Hematopoietic multipotent progenitor cell treated with erythropoietin and hydrocortisone succinate and interleukin-3 and kit ligand, for 4 days (in vitro differentiated cells): Measurements from ENCODE around the gene SLC44A2.

ENCODE experiments used
- DNase-seq: peaks from one replicate; pipeline ENCODE4 v3.0.0-alpha.2; 2015

Gene SLC44A2

DNA sequence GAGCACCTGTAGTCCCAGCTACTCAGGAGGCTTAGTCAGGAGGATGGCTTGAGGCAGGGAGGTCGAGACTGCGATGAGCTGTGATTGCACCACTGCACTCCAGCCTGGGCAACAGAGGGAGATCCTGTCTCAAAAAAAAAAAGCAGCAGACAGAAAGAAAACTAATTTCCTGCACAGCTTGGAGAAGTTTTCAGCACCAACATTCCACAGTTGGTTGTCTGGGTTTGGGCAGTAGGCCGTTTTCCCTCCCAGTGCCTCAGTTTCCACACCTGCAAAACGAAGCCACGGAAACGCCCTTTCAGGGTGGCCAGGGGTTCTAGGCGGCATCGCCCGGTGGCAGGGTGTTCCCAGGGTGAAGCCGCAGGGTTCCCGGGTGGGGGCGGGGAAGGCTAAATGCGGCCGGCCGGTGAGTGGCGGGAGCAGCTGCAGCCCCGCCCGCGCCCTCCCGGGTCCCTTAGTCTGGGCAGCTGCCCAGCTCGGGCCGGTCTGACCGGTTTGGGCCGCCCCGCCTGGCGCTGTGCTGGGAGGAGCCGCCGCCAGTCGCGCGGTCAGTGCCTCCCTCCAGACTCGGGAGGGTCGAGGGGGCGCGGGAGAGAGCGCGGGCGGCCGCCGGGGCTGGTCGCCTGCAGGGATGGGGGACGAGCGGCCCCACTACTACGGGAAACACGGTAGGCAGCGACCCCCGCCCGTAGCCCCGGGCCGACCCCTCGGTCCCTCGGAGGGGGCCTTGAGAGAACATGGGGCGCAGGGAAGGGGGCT is at the start of gene SLC44A2:
TSS of gene SLC44A2 (plus strand) at position 551 of the 759 bp plus-strand sequence. CDS start at position 632, 81 bp downstream.
- no peak for DNase-seq

- DNase-seq = no peak
Observed at GRCh38 chr19:10577951-10578350, 47.4 kb upstream of the SLC44A2 start.

GRCh38 chr19:10580979-10581631 is 44.2 kb upstream of the SLC44A2 start:
- DNase-seq = peak; percentile 99

- no peak for DNase-seq
Observed at GRCh38 chr19:10582091-10582490, 43.3 kb upstream of the SLC44A2 start.

DNA sequence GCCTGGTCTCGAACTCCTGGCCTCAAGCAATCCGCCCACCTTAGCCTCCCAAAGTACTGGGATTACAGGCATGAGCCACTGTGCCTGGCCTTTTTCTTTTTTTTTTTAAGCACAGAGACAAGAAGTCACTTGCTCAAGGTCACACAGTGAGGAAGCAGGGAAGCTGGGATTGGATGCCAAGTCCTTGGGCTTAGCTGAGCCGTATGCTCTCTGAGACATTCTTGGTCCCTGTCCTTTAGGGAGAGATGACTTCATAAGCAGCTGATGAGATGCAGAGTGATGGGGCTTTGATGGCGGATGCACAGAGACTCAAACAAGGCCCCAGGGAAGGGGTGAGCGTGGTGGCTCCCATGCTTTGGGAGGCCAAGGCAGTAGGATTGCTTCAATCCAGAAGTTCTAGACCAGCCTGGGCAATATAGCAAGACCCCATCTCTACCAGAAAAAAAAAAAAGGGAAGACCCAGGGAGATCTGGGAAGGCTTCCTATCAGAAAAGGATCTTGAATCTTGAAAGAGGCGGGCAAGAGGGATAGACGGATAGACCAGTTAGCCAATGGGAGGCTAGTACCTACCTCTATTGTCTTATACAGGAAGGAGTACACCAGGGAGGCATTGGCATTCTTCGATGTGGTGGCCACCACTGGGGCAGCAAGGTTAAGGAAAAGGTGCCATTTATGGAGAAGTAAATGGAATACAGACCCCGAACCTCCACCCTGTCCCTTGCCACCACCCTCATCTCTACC is 42.1 kb upstream of the SLC44A2 start:
- DNase-seq = no peak

- DNase-seq = no peak
Observed at GRCh38 chr19:10586396-10586795, 39.0 kb upstream of the SLC44A2 start.

DNA sequence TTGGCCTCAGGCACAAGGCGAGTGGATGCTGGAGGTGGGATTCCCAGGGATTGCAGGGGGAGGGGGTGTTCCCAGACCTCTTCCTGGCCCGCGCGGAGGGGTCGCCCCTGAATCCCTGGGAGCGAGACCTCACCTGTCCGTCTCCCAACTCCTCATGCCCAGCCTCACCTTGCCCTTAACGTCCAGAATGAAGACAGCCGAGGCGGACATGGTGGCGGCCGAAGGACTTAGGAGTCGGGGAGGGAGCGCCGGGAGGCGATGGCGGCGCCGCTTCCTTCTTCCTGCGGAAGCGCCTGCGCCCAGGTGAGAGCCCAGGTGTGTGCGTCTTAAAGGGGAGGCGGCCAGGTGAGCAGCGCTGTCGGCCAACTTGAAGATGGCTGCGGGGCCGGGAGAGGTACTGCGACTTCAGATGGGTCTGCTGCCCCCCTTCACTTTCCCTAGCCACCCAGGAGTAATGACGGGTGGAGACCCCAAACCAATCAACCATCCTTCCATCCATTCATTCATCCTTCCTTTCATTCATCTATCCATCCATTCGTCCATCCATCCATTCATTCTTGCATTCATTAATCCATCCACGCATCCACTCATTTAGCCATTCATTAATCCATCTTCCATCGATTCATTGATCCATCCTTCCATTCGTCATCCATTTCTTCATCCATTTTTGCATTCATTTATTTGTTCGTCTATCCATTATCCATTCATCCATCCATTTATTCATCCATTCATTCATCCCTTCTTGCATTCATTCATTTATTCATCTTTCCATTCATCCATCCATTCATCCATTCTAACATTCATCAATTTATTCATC is 38.1 kb upstream of the SLC44A2 start, which contains the start of gene AP1M2:
TSS of gene AP1M2 (minus strand) at position 291 of the 817 bp plus-strand sequence. CDS start at position 210, 81 bp downstream.
- DNase-seq = no peak

- no peak for DNase-seq
Observed at GRCh38 chr19:10587839-10588150, 37.6 kb upstream of the SLC44A2 start.

DNA sequence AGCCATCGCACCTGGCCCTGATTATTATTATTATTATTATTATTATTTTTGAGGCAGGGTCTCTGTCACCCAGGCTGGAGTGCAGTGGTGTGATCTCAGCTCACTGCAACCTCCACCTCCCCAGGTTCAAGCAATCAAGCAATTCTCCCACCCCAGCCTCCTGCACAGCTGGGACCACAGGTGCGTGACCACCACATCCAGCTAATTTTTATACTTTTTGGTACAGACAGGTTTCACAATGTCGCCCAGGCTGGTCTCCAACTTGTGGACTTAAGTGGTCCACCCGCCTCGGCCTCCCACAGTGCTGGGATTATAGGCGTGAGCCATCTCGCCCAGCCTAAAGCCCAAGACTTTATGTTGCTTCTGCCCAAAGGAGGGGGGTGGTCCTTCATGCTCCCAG is 32.2 kb upstream of the SLC44A2 start:
- no peak for DNase-seq

DNA sequence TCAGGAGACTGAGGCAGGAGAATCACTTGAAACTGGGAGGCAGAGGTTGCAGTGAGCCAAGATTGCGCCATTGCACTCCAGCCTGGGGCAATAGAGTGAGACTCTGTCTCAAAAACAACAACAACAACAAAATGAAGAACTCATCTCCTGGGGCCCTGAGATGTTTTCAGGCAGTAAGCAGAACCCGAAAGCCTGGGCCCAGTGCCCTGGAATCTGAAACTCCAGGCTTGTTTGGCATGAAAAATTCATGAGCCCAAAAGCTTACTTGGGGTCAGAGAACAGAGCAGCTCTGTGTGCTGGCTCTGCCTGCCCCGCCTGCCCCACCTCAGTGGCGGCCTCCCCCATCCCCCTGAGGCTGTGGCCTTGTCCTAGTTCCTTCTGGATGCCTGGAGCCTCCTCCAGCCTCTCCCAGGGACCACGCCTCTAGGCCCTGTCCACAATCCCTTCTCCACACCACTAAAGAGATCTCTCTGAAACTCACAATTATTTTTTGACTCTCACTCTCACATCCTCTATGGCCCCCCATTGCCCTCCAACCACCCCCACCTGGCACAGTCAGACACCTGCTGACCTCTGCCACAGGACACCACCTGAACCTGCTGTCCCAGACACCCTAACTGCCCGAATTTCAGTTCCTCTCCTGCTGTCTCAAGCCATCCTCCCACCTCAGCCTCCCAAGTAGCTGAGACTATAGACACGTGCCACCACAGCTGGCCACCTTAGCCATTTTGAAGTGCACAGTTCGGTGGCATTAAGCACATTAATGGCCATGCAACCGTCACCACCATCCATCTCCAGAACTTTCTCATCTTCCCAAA is 31.3 kb upstream of the SLC44A2 start:
- no peak for DNase-seq

- no peak for DNase-seq
Observed at GRCh38 chr19:10600149-10600548, 25.2 kb upstream of the SLC44A2 start.

- no peak for DNase-seq
Observed at GRCh38 chr19:10601999-10602329, 23.4 kb upstream of the SLC44A2 start.

DNA sequence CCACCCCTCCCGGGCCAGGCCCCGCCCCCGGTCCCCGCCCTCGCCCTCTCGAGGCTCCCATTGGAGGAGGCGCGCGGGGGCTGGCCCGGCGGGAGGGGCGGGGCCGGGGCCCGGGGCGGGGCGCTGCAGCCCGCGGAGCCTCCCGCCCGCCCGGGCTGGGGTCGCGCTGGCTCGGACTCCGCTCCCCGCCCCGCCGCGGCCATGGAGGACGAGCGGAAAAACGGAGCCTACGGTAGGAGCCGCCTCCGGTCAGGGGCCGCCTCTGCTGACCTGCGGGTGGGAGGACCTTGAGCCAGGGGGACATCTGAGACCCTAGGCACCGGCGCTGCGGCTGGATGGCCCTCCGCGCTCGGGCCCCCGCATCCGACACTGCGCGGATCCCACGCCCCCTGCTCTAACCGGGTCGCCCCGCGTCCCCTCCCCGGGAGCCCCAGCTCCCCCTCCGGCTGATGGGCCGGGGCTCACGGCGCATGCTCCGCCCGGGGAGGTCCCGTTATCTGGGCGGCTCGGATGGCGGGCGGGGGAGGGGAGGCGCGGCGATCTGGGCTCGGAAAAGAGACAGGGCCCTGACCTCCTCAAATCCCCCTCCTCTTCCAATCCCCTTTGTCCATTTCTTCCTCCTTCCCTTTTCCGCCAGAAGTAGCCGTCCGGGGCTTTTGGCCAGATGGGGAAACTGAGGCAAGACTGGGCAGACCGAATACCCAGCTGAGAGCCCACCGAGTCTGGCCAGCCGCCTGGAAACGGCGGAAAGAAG is 22.8 kb upstream of the SLC44A2 start:
- DNase-seq = peak; percentile 93

DNA sequence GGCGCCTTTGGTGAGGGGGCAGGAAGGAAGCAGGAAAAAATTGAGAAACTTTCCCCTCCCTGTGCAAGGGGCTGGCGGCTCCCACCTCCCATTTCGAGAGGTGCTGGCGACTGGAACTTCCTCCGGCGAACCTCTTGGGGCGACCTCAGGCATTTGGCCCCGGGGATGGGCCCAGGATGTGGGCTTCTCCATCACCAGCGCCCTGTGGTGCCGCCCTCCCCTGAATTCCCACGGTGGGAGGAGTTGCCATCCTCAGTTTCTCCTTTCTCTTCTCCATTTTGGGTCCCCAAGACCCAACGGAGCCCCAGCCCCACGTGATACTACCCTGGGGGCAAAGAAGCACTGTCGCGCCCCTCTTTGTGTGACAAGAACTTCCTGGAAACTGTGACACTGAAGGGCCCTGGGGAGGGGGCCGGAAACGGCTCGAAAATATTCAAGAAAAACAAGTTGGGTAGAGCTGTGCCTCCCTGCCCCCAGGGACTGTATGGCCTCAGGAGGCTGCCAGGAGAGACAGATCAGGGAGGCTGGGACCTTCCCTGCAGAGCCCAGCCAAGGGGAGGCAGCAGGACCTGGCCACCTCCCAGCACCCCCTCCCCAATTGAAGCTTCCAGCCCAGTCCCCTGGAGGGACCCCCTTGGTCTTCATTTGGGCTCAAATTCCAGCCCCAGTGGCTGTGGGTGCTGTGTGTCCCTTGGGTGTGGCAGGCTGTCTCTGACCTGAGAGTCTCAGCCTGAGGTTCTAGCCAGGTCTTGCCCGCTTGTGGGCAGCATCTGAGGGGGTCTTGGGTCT is 22.1 kb upstream of the SLC44A2 start:
- DNase-seq = peak; percentile 69

GRCh38 chr19:10603873-10604459 is 21.4 kb upstream of the SLC44A2 start:
- DNase-seq = peak; percentile 84

GRCh38 chr19:10604460-10604980 is 20.8 kb upstream of the SLC44A2 start:
- DNase-seq = peak; percentile 33

GRCh38 chr19:10611907-10612306 is 13.4 kb upstream of the SLC44A2 start:
- no peak for DNase-seq

- peak; percentile 57 for DNase-seq
Observed at GRCh38 chr19:10612499-10613119, 12.7 kb upstream of the SLC44A2 start.

GRCh38 chr19:10615429-10616023 is 9.8 kb upstream of the SLC44A2 start:
- DNase-seq = no peak
